Colon (tissue), 2 donors: ENCODE results near the gene DLEC1.

Experiments
- FAIRE-seq: peaks from 2 replicates; lab custom pipeline; 2012; peaks lifted over from hg19 to GRCh38; lab: Jason Lieb, UNC
- donor health status: control.
- donor health status: control.

Gene DLEC1

DNA sequence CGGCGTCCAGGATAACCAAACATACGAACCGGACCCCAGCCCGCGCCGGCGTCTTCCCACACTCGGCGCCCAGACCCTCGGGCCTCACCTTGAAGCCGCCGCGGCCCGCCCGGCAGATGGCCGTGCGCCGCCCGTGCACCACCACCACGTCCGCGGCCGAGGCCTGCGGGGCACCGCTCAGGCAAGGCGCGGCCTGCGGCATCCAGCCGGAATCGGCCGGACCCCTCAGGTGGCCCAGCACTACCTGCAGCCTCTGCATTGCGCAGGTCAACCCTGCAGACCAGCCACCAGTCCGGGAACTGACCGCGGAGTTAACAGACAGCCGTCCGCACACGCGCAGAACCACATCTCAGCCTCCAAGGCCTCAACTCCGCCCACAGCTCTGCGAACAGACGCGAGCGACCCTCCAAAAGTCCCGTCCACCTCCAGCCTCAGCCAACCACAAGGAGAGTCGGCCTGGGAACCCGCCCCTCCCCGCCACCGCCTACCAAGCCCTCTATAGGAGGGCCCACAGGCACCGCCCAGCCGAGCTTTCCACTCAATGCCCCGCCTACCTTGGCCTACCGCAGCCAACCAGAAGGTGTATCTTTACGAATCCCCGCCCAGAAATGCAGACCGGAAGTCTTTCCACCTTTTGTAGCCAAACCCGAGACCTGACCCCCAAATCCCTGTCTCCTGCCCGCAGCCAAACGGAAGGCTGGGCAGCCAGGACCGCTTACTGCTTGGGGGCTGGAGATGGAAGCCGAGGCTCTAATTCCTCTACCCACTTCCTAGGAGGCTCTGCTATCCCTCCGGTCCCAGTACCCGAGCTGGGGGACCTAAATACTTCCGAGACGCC, 98.0 kb downstream of the DLEC1 start, which contains the start of gene ACAA1:
Gene ACAA1, minus strand, starts transcription at position 351 of the 838 bp plus-strand sequence. Its CDS starts 92 bp downstream, at position 259.
- peak; percentile 33 for FAIRE-seq

- FAIRE-seq: no peak
Measured at GRCh38 chr3:38137615-38138348, 98.8 kb downstream of the DLEC1 start.

DNA sequence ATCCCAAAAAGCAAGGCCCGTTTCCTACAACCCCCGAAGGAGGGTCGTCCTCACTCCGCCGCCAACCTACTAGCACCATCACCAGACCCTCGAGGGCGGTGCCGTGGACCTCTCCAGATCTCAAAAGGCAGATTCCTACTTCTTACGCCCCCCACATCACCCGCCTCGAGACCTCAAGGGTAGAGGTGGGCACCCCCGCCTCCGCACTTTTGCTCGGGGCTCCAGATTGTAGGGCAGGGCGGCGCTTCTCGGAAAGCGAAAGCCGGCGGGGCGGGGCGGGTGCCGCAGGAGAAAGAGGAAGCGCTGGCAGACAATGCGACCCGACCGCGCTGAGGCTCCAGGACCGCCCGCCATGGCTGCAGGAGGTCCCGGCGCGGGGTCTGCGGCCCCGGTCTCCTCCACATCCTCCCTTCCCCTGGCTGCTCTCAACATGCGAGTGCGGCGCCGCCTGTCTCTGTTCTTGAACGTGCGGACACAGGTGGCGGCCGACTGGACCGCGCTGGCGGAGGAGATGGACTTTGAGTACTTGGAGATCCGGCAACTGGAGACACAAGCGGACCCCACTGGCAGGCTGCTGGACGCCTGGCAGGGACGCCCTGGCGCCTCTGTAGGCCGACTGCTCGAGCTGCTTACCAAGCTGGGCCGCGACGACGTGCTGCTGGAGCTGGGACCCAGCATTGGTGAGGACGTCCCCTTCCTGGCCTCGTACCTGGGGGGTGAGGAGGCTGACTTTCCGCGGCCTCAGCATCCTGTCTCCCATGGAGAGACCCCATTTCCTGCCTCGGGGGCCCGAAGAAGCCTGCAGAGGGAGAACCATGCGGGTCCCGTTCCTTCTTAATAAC, 99.6 kb downstream of the DLEC1 start, which contains the start of gene MYD88:
Gene MYD88, plus strand, starts transcription at position 313 of the 842 bp plus-strand sequence. Its CDS starts 40 bp downstream, at position 353.
- FAIRE-seq: no peak

DNA sequence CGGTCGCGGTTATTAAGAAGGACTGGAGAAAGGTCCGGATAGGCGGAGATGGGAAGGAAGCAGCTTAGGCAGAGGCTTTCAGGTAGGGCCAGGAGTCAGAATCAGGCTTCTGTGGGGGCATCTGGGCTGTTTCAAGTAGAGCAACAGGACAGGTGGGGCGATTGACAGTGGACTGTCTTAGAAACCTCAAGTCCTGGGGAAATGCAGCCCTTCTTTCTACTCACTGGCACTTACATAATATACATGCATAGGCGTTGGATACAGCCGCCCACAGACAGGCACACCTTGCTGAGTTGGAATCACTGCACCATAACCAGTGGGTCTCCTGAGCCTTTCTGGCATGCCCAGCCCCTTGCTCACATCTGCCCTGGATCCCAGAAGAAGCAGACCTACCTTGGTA, 100.2 kb downstream of the DLEC1 start:
- FAIRE-seq: no peak

DNA sequence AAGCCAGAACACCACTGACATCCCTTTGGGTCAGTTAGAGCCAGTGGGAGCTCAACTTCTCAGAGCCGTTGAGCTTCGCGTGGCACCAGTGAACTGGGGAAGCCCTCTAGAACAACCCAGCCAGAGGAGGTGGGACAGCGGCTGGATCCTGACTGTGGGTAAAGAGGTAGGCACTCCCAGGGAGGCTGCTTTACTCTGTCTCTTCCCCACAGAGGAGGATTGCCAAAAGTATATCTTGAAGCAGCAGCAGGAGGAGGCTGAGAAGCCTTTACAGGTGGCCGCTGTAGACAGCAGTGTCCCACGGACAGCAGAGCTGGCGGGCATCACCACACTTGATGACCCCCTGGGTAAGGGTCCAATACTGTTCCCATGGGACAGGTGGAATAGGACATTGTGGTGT, 100.6 kb downstream of the DLEC1 start:
- FAIRE-seq: no peak

- FAIRE-seq: no peak
Measured at GRCh38 chr3:38140326-38141172, 101.5 kb downstream of the DLEC1 start.

DNA sequence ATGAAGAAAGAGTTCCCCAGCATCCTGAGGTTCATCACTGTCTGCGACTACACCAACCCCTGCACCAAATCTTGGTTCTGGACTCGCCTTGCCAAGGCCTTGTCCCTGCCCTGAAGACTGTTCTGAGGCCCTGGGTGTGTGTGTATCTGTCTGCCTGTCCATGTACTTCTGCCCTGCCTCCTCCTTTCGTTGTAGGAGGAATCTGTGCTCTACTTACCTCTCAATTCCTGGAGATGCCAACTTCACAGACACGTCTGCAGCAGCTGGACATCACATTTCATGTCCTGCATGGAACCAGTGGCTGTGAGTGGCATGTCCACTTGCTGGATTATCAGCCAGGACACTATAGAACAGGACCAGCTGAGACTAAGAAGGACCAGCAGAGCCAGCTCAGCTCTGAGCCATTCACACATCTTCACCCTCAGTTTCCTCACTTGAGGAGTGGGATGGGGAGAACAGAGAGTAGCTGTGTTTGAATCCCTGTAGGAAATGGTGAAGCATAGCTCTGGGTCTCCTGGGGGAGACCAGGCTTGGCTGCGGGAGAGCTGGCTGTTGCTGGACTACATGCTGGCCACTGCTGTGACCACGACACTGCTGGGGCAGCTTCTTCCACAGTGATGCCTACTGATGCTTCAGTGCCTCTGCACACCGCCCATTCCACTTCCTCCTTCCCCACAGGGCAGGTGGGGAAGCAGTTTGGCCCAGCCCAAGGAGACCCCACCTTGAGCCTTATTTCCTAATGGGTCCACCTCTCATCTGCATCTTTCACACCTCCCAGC, 102.4 kb downstream of the DLEC1 start:
- no peak for FAIRE-seq

DNA sequence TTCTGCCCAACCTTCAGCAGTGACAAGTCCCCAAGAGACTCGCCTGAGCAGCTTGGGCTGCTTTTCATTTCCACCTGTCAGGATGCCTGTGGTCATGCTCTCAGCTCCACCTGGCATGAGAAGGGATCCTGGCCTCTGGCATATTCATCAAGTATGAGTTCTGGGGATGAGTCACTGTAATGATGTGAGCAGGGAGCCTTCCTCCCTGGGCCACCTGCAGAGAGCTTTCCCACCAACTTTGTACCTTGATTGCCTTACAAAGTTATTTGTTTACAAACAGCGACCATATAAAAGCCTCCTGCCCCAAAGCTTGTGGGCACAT, 102.9 kb downstream of the DLEC1 start:
- FAIRE-seq: no peak

GRCh38 chr3:38142959-38143358, 104.0 kb downstream of the DLEC1 start:
- FAIRE-seq: no peak

DNA sequence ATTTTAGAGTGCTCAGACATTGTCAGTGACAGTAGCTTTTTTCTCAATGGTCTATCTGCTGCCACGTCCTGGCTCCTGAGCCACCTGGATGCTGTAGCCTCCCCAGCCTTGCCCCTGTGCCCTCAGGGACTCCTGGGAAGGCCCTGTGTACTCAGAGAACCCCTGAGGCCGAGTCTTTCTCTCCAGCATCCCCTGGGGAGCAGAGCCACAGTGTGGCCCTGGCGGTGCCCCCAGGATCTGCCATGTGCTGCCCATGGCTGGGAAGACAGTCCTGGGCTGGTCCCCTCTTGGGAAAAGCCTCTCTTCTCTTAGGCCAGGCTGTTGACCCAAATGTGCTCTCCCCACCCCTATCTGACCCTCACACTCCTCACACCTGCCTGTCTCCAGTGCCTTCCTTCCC, 104.5 kb downstream of the DLEC1 start:
- FAIRE-seq: no peak

DNA sequence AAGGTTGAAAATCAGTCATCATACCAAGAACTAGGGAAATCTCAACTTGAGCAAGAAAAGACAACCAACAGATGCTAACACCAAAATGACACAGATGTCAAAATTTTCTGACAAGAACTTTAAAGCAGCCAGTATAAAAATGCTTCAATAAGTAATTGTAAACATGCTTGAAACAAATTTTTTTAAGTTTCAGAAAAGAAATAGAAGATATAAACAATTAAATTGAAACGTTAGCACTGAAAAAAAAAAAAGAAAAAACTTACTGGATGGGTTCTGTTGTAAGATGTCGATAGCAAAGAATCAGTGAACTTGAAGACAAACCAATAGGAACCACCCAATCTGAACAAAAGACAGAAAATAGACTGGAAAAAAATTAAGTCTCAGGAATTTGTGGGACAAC, 107.5 kb downstream of the DLEC1 start:
- no peak for FAIRE-seq

- FAIRE-seq: no peak
Measured at GRCh38 chr3:38147421-38147820, 108.4 kb downstream of the DLEC1 start.

DNA sequence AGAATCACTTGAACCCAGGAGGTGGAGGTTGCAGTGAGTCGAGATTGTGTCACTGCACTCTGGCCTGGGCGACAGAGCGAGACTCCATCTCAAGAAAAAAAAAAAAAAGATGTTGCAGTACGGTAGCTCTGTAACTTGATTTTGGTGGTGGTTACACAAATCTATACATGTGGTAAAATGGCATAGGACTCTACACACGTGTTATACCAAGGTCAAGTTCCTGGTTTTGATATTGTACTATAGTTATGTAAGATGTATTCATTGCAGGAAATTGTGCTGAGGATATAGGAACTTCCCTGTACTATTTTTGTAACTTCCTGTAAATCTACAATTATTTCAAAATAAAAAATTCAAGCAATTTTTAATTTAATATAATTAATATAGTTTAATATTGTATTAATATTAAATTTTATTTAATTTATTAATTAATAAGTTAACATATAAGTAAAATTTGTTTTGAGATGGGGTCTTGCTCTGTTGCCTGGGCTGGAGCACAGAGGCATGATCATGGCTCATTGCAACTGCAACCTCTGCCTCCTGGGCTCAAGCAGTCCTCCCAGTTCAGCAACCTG, 109.4 kb downstream of the DLEC1 start:
- no peak for FAIRE-seq

GRCh38 chr3:38149708-38150107, 110.7 kb downstream of the DLEC1 start:
- FAIRE-seq: no peak

GRCh38 chr3:38150780-38151528, 111.9 kb downstream of the DLEC1 start:
- no peak for FAIRE-seq

- no peak for FAIRE-seq
Measured at GRCh38 chr3:38151667-38152265, 112.8 kb downstream of the DLEC1 start.

DNA sequence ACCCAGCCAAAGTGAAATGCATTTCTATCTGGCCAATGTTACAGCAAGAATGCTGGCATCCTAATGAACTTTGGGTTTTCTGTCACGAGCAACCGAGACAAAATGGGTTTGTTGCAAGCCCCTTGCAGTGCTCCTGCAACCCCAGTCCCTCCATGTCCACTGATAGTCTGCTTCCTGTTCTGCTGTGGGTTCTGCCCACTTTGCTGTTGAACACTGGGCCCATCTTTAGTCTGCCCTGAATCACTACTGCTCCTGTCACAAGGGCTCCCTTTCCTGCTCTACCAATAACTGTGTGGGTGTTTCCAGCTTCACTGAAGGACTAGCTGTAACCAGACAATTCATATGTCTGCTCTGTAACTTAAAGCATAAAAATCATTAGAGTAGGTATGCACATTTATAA, 113.6 kb downstream of the DLEC1 start:
- no peak for FAIRE-seq

- no peak for FAIRE-seq
Measured at GRCh38 chr3:38153221-38153620, 114.2 kb downstream of the DLEC1 start.

GRCh38 chr3:38154033-38154494, 115.1 kb downstream of the DLEC1 start:
- no peak for FAIRE-seq
